ENCODE results near the gene MTA1.

MTA1 gene

DNA sequence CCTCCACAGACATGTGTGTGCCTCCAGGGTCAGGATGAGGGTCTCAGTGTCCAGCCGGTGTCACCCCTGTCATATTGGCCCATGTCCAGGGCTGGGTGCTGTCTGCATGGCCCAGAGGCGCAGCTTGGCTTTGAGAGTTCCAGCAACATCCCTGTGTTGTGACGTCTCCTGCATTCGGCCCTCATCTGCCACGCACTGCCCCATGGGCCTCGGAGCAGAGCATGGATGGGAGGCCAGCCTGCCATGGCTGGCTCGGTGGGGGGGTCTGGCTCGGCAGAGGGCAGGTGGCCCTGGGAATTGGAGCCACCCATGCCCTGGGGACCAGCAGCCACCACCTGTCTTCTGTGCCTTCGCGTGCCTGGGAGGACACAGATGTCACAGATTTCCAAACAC, 32.1 kb upstream of the MTA1 start:
- DNase-seq, result peak; percentile 21

DNA sequence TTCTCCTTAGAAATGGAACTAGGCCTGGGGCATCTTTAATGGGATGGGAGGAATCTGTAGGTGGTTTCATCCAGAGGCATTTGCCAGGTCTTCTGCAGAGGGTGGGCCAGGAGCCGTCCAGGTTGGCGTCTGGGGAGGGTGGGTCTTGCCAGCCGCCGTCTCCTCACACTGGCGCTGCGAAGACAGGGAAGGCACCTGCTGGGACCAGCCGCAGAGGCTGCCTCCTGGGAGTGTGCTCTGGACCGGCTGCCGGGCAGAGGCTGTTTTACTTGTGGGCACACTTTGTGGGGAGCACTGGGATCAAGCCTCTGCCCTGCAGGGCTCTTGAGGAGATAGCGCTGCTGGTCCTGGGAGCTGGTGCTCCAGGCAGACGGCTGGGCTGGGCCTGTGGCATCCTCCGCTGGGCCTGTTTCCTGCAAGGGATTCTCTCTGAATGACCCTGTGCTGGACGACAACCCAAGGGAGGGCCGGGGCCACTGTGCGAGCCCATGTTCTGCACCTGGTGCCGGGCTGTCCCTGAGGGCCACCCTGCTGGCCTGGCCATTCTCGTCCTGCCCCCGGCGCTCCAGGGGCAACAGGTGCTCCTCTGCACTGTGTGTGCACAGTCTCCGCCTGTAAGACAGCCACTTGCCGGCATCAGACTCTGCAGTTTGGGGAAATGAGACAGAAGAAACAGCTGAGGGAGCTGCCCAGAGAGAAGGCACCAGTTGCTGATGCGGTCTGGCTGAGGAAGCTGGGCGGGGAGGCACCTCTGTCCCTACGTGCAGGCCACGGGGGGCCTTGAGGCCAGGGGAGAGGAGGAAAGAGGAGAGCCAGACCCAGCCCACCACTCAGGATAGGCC, 31.3 kb upstream of the MTA1 start:
- no peak for DNase-seq

DNA sequence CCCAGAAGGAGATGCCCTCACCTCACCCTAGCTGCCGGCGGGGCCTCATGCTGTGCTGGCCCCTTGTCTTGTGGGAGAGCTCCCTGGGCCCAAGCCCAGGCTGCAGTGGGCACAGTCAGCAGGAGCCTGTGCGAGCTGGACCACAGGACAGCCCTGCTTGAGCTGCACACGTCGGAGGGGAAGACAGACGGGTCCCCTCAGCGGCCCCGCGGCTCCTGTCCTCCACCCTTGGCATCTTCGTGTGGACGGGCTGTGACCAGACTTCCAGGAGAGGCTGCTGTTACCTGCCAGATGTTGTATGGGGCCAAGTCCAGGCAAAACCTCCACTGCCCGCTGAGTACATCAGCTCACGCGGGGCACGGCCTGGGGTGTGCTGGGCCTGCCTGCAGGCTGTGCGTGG, 30.7 kb upstream of the MTA1 start:
- DNase-seq, result no peak

GRCh38 chr14:105389534-105389933, 30.1 kb upstream of the MTA1 start:
- no peak for DNase-seq

GRCh38 chr14:105389976-105390848, 29.4 kb upstream of the MTA1 start:
- DNase-seq, result no peak

DNA sequence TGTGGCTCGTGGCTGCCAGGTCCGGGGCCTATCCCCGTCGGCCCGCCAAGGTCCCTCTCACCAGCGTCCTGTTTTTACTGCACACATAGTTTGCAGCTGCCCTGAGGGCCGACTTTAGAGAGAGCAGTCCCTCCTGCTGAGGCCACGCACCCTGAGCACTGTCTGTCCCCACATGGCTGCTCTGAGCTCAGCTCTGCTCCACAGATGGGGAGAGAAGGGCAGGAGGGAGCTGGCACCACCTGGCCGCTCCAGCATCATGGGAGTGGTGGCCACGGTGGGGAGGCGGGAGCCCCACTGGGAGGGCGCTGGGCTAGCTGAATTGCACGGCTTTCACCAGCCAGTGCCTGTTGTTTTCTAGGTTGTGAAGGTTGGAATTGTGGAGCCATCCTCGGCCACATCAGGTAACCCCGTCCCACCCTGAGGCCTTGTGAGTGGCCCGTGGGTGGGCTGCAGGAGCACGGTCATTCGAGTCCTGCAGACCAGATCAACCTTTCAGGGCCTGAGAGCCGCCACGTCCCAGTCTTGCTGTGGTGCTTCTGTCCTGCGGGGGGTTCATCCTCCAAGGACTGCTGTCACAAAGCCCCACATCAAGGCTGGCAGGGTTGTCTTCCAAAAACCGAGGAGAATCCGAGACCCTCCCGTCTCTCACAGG, 28.7 kb upstream of the MTA1 start:
- DNase-seq, result no peak

GRCh38 chr14:105391541-105391940, 28.1 kb upstream of the MTA1 start:
- no peak for DNase-seq

GRCh38 chr14:105392131-105393090, 27.2 kb upstream of the MTA1 start:
- DNase-seq, result no peak

DNA sequence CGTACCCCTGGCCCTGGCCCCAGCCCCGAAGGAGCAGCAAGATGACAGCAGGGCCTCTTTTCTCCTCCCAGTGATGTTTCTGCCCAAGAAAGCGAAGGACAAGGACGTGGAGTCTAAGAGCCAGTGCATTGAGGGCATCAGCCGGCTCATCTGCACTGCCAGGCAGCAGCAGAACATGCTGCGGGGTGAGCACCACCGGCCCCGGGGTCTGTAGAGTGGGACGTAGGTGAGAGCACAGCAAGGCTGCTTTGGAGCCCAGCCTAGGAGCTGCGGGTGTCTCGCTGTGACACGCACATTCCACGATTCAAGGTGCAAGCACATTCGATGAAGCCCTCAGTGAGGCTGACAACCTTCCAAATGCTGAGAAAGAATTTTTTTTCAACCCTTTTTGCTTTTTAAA, 26.5 kb upstream of the MTA1 start:
- no peak for DNase-seq

- DNase-seq, result peak; percentile 19
Measured at GRCh38 chr14:105394714-105395537, 24.7 kb upstream of the MTA1 start.

DNA sequence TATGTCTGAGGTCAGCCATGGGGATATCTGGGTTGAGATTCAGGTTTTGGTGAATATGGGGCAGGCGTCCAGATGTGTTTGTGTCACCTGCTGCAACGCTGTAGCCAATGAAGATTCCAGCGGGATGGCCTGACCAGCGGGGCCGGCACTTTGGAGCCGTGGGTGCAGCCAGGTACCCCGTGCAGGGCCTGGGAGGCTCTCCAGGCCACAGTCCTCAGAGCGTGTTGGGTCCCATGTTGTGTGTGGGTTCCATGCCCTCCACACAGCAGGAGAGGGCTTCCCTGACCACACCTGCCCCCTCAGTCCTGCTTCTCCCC, 24.1 kb upstream of the MTA1 start:
- no peak for DNase-seq

- DNase-seq, result no peak
Measured at GRCh38 chr14:105397350-105397931, 22.2 kb upstream of the MTA1 start.

DNA sequence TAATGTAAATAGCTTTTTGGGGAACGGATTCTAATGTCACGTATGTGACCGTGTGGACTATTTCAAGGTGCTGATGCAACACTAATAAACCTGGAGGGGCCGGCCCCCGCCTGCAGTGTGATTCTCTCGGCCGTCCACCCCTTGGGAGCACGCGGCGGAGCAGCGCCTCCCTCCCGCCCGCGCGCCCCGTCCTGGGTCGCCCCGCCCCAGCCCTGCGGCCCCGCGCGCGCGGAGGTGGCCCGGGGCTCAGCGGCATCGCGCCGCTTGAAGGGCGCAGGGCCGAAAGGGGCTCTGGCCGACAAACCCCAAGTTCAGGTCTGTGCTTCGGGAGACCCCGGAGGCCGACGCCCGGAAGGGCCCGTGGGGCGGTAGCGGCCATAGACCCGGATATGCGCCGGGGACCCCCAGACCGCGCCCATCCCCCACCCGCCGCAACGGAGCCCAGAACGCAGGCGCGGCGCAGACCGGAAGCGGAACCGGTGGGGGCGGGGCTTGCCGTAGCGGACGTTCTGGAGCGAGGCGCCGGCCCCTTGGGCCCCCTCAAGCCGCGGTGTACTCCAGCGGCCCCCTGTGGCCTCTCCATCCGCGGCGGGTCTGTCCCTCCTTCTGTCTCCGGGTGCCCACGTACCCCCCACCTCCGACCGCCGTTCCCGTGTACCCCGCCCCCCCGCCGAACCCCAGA, 21.4 kb upstream of the MTA1 start, which contains the start of gene TEX22:
TSS of gene TEX22 (plus strand) at position 495 of the 682 bp plus-strand sequence. CDS start 803 bp downstream, outside the sequence.
- peak; percentile 94 for DNase-seq

- DNase-seq, result no peak
Measured at GRCh38 chr14:105398726-105399465, 20.7 kb upstream of the MTA1 start.

GRCh38 chr14:105399466-105399775, 20.2 kb upstream of the MTA1 start:
- DNase-seq, result no peak

GRCh38 chr14:105400016-105400415, 19.6 kb upstream of the MTA1 start:
- DNase-seq, result no peak

GRCh38 chr14:105401699-105402098, 17.9 kb upstream of the MTA1 start:
- no peak for DNase-seq

DNA sequence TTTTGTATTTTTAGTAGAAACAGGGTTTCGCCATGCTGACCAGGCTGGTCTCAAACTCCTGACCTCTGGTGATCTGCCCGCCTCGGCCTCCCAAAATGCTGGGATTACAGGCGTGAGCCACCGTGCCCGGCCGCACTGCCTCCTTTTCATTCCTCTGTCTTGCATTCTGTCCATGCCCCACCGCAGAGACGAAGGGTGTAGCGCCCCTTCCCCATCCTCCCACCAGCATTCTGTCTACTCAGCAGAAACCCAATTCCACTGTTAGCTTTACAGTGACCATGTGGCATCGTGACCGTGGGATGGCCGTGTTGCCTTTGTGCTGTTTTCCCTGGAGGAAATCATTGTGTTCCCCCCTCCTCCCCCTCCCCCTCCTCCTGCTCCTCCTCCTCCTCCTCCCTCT, 11.0 kb upstream of the MTA1 start:
- no peak for DNase-seq

- DNase-seq, result no peak
Measured at GRCh38 chr14:105409364-105409763, 10.3 kb upstream of the MTA1 start.

DNA sequence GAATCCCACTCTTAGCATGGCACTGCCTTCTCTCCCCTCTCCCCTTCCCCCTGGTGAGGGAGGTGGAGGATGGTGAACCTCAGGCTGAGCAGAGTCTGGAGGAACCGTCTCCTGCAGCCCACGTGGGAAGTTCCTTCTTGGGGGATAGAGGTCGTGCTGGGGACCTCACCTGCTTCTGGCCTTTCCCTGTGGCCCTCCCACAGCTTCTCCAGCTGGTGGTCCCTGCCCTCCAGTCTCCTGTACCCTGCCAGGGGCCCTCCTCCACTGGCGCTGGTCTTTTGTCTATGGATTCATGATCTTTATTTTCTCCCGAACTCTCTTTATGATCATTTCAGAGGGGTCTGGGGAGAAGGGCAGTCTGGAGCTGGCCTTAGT, 9.0 kb upstream of the MTA1 start:
- DNase-seq, result no peak

All from femur (tissue), 1 donor.